RWPE2 (cell line): ENCODE data around the gene USP15.
"Not testable (repeated sequence)": the region's sequence is repeated elsewhere in the genome, so short reads cannot be mapped to it uniquely, and the experiment has no call there.

Source experiments
- ATAC-seq: fragments of 200-7000 bp; cut with Tn5 transposase; 3 replicates; pipeline ENCODE4 v1.9.1; 2021; ENCODE audit warnings: low read depth
- DNase-seq: peaks from one replicate; pipeline ENCODE4 v3.0.0-alpha.2; 2020; ENCODE audit warnings: low spot score
- H3K27ac ChIP-seq: fragments of 450-650 bp; 2 replicates; pipeline ENCODE4 v1.5.1; 2017; ENCODE audit warnings: mild to moderate bottlenecking; ENCODE audit not compliant: poor library complexity, severe bottlenecking
- H3K27me3 ChIP-seq: fragments of 250-450 bp; sonication (Bioruptor Pico); 2 replicates; pipeline ENCODE4 v1.5.1; 2021; ENCODE audit warnings: mild to moderate bottlenecking, moderate library complexity; ENCODE audit not compliant: insufficient read depth, poor library complexity, severe bottlenecking
- H3K36me3 ChIP-seq: fragments of 250-450 bp; sonication (Bioruptor Pico); 2 replicates; pipeline ENCODE4 v1.5.1; 2020; ENCODE audit warnings: low read depth, mild to moderate bottlenecking, moderate library complexity
- H3K4me1 ChIP-seq: fragments of 250-450 bp; sonication (Bioruptor Pico); 2 replicates; pipeline ENCODE4 v1.5.1; 2021; ENCODE audit warnings: mild to moderate bottlenecking, moderate library complexity; ENCODE audit not compliant: insufficient read depth, poor library complexity, severe bottlenecking
- H3K4me3 ChIP-seq: fragments of 250-450 bp; sonication (Bioruptor Pico); 2 replicates; pipeline ENCODE4 v1.5.1; 2021; ENCODE audit warnings: mild to moderate bottlenecking, moderate library complexity; ENCODE audit not compliant: severe bottlenecking
- H3K9me3 ChIP-seq: fragments of 250-450 bp; sonication (Bioruptor Pico); 2 replicates; pipeline ENCODE4 v1.5.1; 2021; ENCODE audit warnings: mild to moderate bottlenecking, moderate library complexity; ENCODE audit not compliant: severe bottlenecking
- TF ChIP-seq, protein P1 (sequence below): fragments of 450-650 bp; IDR thresholded peaks from one replicate; pipeline ENCODE4 v1.5.1; 2017; ENCODE audit warnings: mild to moderate bottlenecking, moderate library complexity; ENCODE audit not compliant: poor library complexity, severe bottlenecking

The USP15 gene

DNA sequence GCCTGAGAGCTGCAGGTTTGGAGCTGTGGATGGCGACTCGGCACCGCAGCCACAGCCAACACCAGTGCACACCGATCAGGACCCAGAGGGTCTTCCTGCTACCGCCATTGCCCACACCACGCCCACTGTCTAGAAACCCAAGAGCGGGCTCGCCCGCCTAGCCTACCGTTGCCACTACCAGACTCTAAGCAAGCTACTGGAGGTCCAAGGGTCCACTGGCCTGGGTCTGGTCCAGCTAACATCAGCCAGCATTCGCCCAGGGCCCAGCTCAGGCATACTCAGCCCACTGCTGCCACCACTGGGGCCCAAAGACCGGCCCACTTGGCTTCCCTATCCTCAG is 175.9 kb downstream of the USP15 start:
- no peaks in the 10 kb centered on the region for H3K9me3 ChIP-seq
- no peak overlapping the region for H3K4me3 ChIP-seq
- H3K27me3 ChIP-seq: peaks cover 11% of the 10 kb centered on the region
- ATAC-seq (no peak), DNase-seq (no peak)
- H3K4me1 ChIP-seq: no peaks in the 10 kb centered on the region
- TF ChIP-seq, protein P1, sequence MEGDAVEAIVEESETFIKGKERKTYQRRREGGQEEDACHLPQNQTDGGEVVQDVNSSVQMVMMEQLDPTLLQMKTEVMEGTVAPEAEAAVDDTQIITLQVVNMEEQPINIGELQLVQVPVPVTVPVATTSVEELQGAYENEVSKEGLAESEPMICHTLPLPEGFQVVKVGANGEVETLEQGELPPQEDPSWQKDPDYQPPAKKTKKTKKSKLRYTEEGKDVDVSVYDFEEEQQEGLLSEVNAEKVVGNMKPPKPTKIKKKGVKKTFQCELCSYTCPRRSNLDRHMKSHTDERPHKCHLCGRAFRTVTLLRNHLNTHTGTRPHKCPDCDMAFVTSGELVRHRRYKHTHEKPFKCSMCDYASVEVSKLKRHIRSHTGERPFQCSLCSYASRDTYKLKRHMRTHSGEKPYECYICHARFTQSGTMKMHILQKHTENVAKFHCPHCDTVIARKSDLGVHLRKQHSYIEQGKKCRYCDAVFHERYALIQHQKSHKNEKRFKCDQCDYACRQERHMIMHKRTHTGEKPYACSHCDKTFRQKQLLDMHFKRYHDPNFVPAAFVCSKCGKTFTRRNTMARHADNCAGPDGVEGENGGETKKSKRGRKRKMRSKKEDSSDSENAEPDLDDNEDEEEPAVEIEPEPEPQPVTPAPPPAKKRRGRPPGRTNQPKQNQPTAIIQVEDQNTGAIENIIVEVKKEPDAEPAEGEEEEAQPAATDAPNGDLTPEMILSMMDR: no peak
- no peak overlapping the region for H3K27ac ChIP-seq
- H3K36me3 ChIP-seq: no peaks in the 10 kb centered on the region

DNA sequence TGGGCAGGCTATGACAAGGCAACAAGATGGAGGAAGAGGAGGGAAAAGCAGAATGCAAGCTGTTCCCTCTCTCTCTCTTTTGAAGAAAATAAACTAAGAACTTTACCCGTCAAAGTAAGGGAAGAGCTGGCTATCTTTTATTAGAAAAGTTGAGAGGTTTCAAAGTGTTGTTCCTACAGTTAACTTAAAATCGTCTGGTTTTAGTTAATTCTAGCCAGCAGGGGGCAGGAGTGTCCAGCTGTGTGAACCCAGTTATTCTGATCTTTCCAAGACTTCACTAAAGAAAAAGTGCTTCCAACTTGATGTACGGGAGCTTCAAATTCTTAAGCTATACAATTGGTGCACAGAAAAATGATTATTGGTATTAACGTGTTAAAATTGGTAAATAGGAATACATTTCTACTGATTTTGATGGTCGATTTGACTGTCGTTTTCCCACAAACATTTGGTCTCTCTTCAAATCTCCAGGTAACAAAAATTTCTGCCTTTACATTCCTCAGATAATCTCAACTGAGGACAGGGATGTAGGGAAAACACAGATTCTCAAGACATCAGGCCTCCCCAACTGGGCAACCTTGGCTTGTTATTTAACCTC is 178.0 kb downstream of the USP15 start:
- no peak for ATAC-seq
- Histone ChIP-seq H3K36me3 (no peaks in the 10 kb centered on the region), H3K27ac (no peak overlapping the region), H3K4me3 (no peak overlapping the region), H3K4me1 (no peaks in the 10 kb centered on the region), H3K27me3 (peaks cover 2% of the 10 kb centered on the region), H3K9me3 (no peaks in the 10 kb centered on the region)
- DNase-seq: no peak
- TF ChIP-seq, protein P1: peak; percentile 85

DNA sequence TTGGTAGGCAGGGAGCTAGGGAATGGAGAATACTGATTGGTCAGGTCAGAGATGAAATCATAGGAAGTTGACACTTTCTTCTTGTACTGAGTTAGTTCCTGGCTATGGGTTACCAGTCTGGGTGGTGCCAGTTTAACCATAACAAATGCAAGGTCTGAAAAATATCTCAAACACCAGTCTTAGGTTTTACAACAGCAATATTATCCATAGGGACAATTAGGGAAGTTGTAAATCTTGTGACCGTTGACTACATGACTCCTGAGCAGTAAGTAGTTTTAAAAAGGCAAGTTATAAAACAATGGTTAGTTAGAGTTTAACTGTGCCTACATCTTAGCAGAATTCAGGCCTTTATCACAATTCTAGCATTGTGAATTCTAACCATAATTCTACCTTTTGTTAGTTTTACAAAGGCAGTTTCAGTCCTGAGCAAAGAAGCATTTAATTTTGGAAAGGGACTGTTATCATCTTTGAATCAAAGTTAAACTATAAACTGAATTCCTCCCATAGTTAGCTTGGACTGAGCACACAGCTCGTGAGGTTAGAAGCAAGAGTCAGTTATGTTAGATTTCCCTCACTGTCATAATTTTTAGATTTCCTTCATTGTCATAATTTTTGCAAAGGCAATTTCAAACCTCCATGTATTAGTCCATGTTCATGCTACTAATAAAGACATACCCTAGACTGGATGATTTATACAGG is 186.7 kb downstream of the USP15 start:
- Histone ChIP-seq H3K4me1 (no peaks in the 10 kb centered on the region), H3K4me3 (no peak overlapping the region), H3K27me3 (no peaks in the 10 kb centered on the region), H3K36me3 (no peaks in the 10 kb centered on the region), H3K27ac (no peak overlapping the region), H3K9me3 (no peaks in the 10 kb centered on the region)
- ATAC-seq (no peak), DNase-seq (no peak)
- TF ChIP-seq, protein P1: no peak

DNA sequence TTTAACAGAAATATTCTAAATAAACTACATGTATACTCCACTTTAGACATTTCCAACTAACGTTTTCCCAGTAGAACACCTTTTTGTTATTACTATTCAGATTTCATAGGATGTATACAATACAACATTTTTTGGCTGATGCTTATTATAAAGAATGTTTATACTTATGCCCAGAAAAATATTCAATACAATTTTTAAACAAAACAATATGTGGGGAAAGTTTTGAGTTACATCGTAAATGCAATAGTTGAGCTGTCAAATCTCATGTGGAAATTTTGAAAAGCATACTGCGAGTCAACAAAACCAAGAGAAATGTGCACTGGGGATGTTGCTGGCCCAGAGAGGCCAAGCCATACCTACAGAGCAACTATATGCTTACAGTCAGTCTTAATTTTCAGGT is 188.2 kb downstream of the USP15 start:
- no peak overlapping the region for H3K4me3 ChIP-seq
- no peak for DNase-seq
- H3K27ac ChIP-seq: no peak overlapping the region
- ATAC-seq: no peak
- no peaks in the 10 kb centered on the region for H3K4me1 ChIP-seq
- H3K27me3 ChIP-seq: no peaks in the 10 kb centered on the region
- TF ChIP-seq, protein P1: no peak
- no peaks in the 10 kb centered on the region for H3K9me3 ChIP-seq
- H3K36me3 ChIP-seq: no peaks in the 10 kb centered on the region

DNA sequence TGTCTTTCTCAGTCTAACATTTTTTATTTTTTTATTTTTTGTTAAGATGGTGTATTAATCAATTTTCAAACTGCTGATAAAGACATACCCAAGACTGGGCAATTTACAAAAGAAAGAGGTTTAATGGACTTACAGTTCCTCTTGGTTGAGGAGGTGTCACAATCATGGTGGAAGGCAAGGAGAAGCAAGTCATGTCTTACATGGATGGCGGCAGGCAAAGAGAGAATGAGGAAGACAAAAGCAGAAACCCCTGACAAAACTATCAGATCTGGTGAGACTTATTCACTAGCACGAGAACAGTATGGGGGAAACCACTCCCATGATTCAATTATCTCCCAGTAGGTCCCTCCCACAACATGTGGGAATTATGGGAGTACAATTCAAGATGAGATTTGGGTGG is 195.2 kb downstream of the USP15 start:
- H3K9me3 ChIP-seq, DNase-seq, H3K4me1 ChIP-seq, H3K27ac ChIP-seq, ATAC-seq, H3K36me3 ChIP-seq, H3K4me3 ChIP-seq, H3K27me3 ChIP-seq: not testable (repeated sequence)
